HG03571 (cell line): ENCODE data around the gene PLOD3.

Source experiments
- ATAC-seq: cut with Tn5 transposase; IDR thresholded peaks from one replicate; pipeline ENCODE4 v1.9.1; 2021; ENCODE audit not compliant: unreplicated experiment

PLOD3 gene

DNA sequence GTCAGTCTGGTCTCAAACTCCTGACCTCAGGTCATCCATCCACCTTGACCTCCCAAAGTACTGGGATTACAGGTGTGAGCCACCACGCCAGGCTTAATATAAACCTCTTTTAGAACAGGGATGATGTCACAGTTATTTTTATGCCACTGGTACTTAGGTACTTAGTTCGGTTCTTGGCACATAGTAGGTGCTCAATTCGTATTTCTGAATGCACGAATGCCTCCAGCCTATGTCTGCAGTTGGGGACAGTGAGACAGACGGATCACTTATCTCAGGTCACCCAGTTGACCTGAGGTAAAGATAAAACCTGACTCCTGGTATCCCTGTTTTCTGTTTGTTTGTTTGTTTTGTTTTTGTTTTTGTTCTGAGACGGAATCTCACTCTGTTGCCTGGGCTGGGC is 31.2 kb downstream of the PLOD3 start:
- ATAC-seq, result no peak

DNA sequence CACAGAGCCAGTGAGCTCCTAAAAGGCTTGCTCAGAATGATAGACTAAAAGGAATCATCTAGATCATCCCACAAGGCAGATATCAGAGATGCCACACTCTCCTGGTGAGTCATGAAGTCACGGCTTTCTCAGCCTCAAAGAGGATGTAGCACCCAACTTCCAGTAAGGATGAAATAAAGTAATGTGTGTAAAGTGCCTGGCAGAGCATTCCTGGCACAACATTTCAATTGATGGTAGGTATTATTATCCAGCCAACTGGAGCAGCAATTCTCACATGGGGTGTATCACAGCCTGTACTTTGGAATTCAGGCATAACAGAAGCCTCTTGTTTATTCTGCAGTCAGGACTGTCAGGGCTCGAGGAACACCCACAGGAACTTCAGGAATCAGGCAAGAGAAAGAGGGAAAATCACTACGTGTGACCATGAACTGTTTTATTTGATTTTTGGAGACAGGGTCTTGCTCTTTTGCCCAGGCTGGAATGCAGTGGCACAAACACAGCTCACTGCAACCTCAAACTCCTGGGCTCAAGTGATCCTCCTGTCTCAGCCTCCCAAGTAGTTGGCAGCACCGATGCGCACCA is 32.0 kb downstream of the PLOD3 start:
- ATAC-seq, result no peak

GRCh38 chr7:101180130-101180755 is 37.1 kb downstream of the PLOD3 start, which contains the start of gene NAT16:
Gene NAT16, minus strand, starts transcription at chr7:101180293. Its CDS starts 5,486 bp downstream, at chr7:101174807.
- ATAC-seq, result no peak

GRCh38 chr7:101179713-101180112 is 37.7 kb downstream of the PLOD3 start:
- no peak for ATAC-seq

- ATAC-seq, result no peak
These were observed 38.3 kb downstream of the PLOD3 start for GRCh38 chr7:101179117-101179516.

- no peak for ATAC-seq
These were observed 39.7 kb downstream of the PLOD3 start for GRCh38 chr7:101177644-101178043.

DNA sequence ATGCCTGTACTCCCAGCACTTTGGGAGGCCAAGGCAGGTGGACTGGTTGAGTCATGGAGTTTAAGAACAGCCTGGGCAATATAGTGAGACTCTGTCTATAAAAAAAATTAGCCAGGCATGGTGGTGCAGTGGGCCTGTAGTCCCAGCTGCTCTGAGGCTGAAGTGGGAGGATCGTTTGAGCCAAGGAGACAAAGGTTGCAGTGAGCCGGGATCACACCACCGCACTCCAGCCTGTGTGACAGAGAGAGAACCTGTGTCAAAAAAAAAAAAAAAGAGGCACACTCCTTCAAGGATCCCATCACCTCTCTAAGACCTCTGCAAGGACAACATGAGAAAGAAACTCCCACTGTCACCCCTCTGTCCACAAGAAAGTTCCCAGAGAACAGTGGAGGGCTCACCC is 41.7 kb downstream of the PLOD3 start:
- ATAC-seq, result no peak

- no peak for ATAC-seq
These were observed 43.0 kb downstream of the PLOD3 start for GRCh38 chr7:101174322-101174854.

GRCh38 chr7:101173752-101174244 is 43.6 kb downstream of the PLOD3 start:
- ATAC-seq, result peak; percentile 60

- no peak for ATAC-seq
These were observed 44.3 kb downstream of the PLOD3 start for GRCh38 chr7:101172854-101173751.

- no peak for ATAC-seq
These were observed 45.2 kb downstream of the PLOD3 start for GRCh38 chr7:101172005-101172853.

- ATAC-seq, result no peak
These were observed 45.9 kb downstream of the PLOD3 start for GRCh38 chr7:101171442-101171837.

DNA sequence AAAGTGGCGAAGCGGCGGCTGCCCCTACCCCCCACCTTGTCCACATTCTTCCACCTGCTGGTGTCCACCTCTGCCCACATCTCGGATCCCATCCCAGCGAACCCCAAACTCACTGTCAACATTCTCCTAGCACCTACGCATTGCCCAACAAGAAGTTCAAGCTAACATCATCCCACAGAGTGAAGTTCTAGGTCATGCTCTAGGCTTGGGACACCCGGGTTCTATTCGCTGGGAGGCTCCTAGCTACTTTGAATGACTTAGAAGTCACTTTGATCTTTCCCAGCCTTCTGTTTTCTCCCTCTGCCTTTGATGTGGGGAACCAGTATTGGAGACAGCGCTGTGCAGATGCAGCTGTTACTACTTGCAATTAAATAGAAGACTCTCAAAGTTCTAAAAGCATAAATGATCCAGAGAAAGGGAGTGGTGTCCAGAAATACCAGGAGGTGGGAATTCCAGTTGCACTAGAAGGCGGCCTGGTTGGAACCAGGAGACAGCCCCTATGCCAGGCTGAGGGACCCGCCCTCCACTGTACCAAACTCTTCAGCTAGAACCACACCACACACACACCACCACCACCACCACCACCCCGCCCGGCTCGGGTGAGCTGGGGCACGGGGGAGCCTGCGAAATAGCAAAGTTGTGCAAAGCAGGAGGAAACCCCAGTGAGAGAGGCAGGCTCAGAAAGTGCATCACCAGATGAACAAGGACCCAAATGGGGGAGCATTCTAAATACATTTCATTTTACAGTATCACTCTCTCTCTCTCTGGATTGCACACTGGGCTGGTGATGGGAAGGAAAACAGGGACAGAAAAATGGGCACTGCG is 46.6 kb downstream of the PLOD3 start:
- no peak for ATAC-seq

GRCh38 chr7:101169838-101170551 is 47.4 kb downstream of the PLOD3 start:
- ATAC-seq, result no peak

DNA sequence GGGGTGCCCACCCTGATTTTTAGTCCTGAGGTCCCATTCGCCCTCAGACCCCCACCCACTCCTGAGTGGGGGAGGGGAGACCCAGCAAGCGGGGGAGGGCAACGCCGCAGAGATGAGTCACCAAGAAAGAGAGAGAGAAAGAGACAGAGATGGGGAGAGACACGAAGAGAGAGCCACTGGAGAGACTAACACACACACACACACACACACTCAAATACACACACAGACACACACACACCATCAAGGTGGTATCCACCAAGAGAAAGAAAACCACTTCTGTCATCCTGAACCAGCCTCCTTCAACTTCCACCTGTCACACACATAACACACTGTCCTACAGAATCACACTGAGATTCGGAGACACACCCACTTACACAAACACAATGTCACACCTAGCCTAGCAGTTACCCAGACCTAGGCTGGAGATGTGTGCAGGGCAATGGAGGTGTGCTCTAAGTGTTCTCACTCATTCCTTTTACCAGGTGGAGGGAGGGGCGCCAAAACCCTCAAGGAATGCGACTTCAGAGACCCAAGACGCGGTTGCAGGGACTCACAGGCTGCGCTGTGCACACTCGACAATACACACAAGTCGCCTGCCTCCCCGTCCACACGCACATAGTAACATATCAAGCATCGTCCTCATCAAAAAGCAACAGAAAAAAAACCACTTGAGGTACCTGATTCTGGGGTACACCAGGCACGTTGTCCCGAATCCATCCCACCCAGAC is 48.1 kb downstream of the PLOD3 start:
- ATAC-seq, result no peak

GRCh38 chr7:101168412-101169049 is 48.9 kb downstream of the PLOD3 start:
- no peak for ATAC-seq

DNA sequence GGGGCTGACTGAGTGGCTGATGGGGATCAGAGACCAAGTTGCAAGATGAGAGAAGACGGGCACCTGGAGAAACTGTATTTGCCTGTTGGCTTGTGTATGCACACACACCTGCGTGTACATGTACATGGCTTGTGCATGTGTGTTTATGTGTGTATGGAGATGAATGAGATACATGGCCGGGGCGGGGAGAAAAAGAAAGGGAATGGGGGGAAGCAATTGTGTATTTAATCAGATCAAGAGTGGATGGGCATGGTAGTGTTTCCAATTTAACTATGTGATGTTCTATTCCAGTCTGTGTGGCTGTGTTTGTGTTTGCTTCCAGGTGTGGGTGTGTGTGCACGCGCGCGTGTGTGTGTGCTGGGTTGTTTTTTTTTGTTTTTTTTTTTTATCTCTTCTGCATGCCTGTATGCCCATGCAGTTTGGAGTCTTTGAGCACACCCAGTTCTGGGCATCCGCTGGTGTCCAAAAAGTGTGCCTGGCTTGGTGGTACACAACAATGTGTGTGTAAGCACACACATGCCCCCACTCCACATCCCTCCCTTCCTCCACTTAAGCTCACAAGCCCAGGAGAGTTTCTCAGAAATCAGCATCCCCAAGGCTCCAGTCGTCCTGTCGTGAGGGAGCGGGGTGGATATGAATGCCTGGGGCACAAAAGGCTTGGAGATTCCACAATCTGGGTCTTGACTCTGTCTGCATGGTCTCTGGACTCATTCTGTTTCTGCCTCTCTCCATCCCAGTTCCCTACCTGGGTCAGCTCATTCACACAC is 49.6 kb downstream of the PLOD3 start:
- ATAC-seq, result no peak
